ENCODE results near the gene FRYL.

DNA sequence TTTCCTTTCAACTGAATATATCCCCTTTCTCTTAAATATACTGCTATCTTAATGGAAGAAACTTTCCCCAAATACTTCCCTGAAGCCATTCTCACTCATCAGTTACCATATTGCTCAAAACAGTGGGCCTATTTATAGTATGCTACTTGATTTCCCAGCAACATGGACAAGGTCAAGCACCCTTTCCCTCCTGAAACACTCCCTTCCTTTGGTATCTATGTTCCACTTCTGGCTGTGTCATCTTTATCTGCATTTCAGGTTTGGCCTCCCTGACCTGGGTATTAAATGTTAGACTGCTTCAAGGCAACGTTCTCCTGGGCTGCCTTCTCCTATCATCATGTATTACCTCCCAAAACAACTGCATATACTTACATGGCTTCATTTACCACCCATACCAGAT is 188.7 kb downstream of the FRYL start:
- TF ChIP-seq, protein P1, sequence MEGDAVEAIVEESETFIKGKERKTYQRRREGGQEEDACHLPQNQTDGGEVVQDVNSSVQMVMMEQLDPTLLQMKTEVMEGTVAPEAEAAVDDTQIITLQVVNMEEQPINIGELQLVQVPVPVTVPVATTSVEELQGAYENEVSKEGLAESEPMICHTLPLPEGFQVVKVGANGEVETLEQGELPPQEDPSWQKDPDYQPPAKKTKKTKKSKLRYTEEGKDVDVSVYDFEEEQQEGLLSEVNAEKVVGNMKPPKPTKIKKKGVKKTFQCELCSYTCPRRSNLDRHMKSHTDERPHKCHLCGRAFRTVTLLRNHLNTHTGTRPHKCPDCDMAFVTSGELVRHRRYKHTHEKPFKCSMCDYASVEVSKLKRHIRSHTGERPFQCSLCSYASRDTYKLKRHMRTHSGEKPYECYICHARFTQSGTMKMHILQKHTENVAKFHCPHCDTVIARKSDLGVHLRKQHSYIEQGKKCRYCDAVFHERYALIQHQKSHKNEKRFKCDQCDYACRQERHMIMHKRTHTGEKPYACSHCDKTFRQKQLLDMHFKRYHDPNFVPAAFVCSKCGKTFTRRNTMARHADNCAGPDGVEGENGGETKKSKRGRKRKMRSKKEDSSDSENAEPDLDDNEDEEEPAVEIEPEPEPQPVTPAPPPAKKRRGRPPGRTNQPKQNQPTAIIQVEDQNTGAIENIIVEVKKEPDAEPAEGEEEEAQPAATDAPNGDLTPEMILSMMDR (conservative IDR thresholded peaks at IDR 0.05; ENCODE audit: low read depth, low read length), result no peak
- no peak for TF ChIP-seq EZH2 (IDR thresholded peaks at IDR 0.05; ENCODE audit: borderline replicate concordance, low read depth, low read length, poor library complexity, severe bottlenecking)

Data from A673 (cell line).